NOMO-1 treated with dmso at 0.1 percent for 144 hours (cell line): Measurements from ENCODE around the gene METTL18.
A peak's percentile ranks its signal among the peaks of the same experiment; 100 is the strongest.
"Not testable (repeated sequence)": the region's sequence is repeated elsewhere in the genome, so short reads cannot be mapped to it uniquely, and the experiment has no call there.

Experiments used
- DNase-seq: peaks from one replicate; lab custom pipeline; 2025; ENCODE audit not compliant: unreplicated experiment; lab: John Stamatoyannopoulos, UW

Gene METTL18

GRCh38 chr1:169794530-169795416 lies at the start of gene METTL18:
Gene METTL18, minus strand, starts transcription at chr1:169794907. Its CDS starts 1,212 bp downstream, at chr1:169793695.
- peak; percentile 90 for DNase-seq

GRCh38 chr1:169838942-169839341 lies 44.2 kb upstream of the METTL18 start:
- DNase-seq: no peak

GRCh38 chr1:169836198-169836597 lies 41.5 kb upstream of the METTL18 start:
- DNase-seq: no peak

- DNase-seq: no peak
Measured at GRCh38 chr1:169835647-169836046, 40.9 kb upstream of the METTL18 start.

GRCh38 chr1:169834869-169835268 lies 40.2 kb upstream of the METTL18 start:
- no peak for DNase-seq

GRCh38 chr1:169833179-169833901 lies 38.6 kb upstream of the METTL18 start:
- no peak for DNase-seq

- no peak for DNase-seq
Measured at GRCh38 chr1:169829671-169830070, 35.0 kb upstream of the METTL18 start.

GRCh38 chr1:169824153-169824552 lies 29.4 kb upstream of the METTL18 start:
- no peak for DNase-seq

GRCh38 chr1:169821500-169821899 lies 26.8 kb upstream of the METTL18 start:
- no peak for DNase-seq

GRCh38 chr1:169816617-169817016 lies 21.9 kb upstream of the METTL18 start:
- DNase-seq: no peak

- DNase-seq: no peak
Measured at GRCh38 chr1:169814265-169814664, 19.6 kb upstream of the METTL18 start.

- no peak for DNase-seq
Measured at GRCh38 chr1:169812131-169812530, 17.4 kb upstream of the METTL18 start.

- not testable (repeated sequence) for DNase-seq
Measured at GRCh38 chr1:169811418-169812035, 16.8 kb upstream of the METTL18 start.

GRCh38 chr1:169809370-169810095 lies 14.8 kb upstream of the METTL18 start:
- DNase-seq: no peak

GRCh38 chr1:169804941-169805340 lies 10.2 kb upstream of the METTL18 start:
- no peak for DNase-seq

GRCh38 chr1:169802888-169803287 lies 8.2 kb upstream of the METTL18 start:
- DNase-seq: no peak

- no peak for DNase-seq
Measured at GRCh38 chr1:169797281-169797680, 2.6 kb upstream of the METTL18 start.

GRCh38 chr1:169796274-169796810 lies 1.6 kb upstream of the METTL18 start:
- no peak for DNase-seq

- DNase-seq: no peak
Measured at GRCh38 chr1:169795687-169796086, 980 bp upstream of the METTL18 start.

- DNase-seq: no peak
Measured at GRCh38 chr1:169793730-169794129, 977 bp downstream of the METTL18 start.

- DNase-seq: no peak
Measured at GRCh38 chr1:169788402-169788801, 6.3 kb downstream of the METTL18 start.
